ENCODE measurements around the gene NKX6-1. TPM values are rescaled to one million over a fixed set of nuclear protein-coding genes. Genes with fewer than 3 reads are reported as not detected.

The NKX6-1 gene
- polyA plus RNA-seq, 1 donor from 2014 or later = 20.1 TPM

- Histone ChIP-seq H3K27ac (ENCODE audit: low read length) (peak overlapping the region; percentile 53), H3K4me3 (ENCODE audit: low read length) (peak overlapping the region; percentile 61), H4K20me1 (ENCODE audit: insufficient read depth) (no peaks in the 10 kb centered on the region), H3K4me2 (ENCODE audit: low read length) (no peak overlapping the region), H3K36me3 (ENCODE audit: insufficient read depth, low read length) (no peaks in the 10 kb centered on the region), H3K9me2 (ENCODE audit: insufficient read depth, low read length) (no peaks in the 10 kb centered on the region), H3K79me2 (replicated peaks; ENCODE audit: insufficient read depth, low read length) (no peaks in the 10 kb centered on the region), H3K9me3 (ENCODE audit: low read length) (no peaks in the 10 kb centered on the region), H3F3A (ENCODE audit: insufficient read depth, low read length, poor library complexity, severe bottlenecking) (no peaks in the 10 kb centered on the region), H2AFZ (ENCODE audit: low read depth, low read length) (no peak overlapping the region), H3K9ac (ENCODE audit: low read length) (peak overlapping the region; percentile 57), H3K27me3 (ENCODE audit: insufficient read depth, low read depth, low read length) (peaks cover 100% of the 10 kb centered on the region)
- TF ChIP-seq TAF1 (IDR thresholded peaks at IDR 0.05; ENCODE audit: low read depth) (no peak), EZH2 (IDR thresholded peaks at IDR 0.05; ENCODE audit: borderline replicate concordance, insufficient read depth, low read length, poor library complexity, severe bottlenecking) (peak; percentile 35), POLR2AphosphoS5 (IDR thresholded peaks at IDR 0.05) (peak; percentile 8)
Measured at GRCh38 chr4:84498203-84498934, 723 bp downstream of the NKX6-1 start.

GRCh38 chr4:84497504-84498202 is 1.4 kb downstream of the NKX6-1 start:
- Histone ChIP-seq H3K27me3 (ENCODE audit: insufficient read depth, low read depth, low read length) (peaks cover 100% of the 10 kb centered on the region), H3K4me3 (ENCODE audit: low read length) (peak overlapping the region; percentile 61), H4K20me1 (ENCODE audit: insufficient read depth) (no peaks in the 10 kb centered on the region), H3K9me3 (ENCODE audit: low read length) (no peaks in the 10 kb centered on the region), H3K4me2 (ENCODE audit: low read length) (no peak overlapping the region), H3K79me2 (replicated peaks; ENCODE audit: insufficient read depth, low read length) (no peaks in the 10 kb centered on the region), H3K27ac (ENCODE audit: low read length) (peak overlapping the region; percentile 53), H3K9me2 (ENCODE audit: insufficient read depth, low read length) (no peaks in the 10 kb centered on the region), H3K9ac (ENCODE audit: low read length) (peak overlapping the region; percentile 57), H3F3A (ENCODE audit: insufficient read depth, low read length, poor library complexity, severe bottlenecking) (no peaks in the 10 kb centered on the region), H3K36me3 (ENCODE audit: insufficient read depth, low read length) (no peaks in the 10 kb centered on the region), H2AFZ (ENCODE audit: low read depth, low read length) (no peak overlapping the region)
- TF ChIP-seq REST (IDR thresholded peaks at IDR 0.05; ENCODE audit: borderline replicate concordance) (no peak), EZH2 (IDR thresholded peaks at IDR 0.05; ENCODE audit: borderline replicate concordance, insufficient read depth, low read length, poor library complexity, severe bottlenecking) (peak; percentile 59), RAD21 (conservative IDR thresholded peaks at IDR 0.05) (no peak), EP300 (conservative IDR thresholded peaks at IDR 0.05; ENCODE audit: poor library complexity, severe bottlenecking) (no peak), POLR2AphosphoS5 (IDR thresholded peaks at IDR 0.05) (no peak), CTCF (IDR thresholded peaks at IDR 0.05; ENCODE audit: poor library complexity, severe bottlenecking) (no peak), MXI1 (conservative IDR thresholded peaks at IDR 0.05; ENCODE audit: poor library complexity, severe bottlenecking) (no peak)
